GM19099 (cell line): ENCODE results near the gene SPECC1L.

Source experiments
- POLR2A ChIP-seq: IDR thresholded peaks from 3 replicates; pipeline ENCODE4 v1.6.1; 2011; ENCODE audit warnings: low read depth; ENCODE audit not compliant: insufficient read length; ENCODE audit errors: extremely low read depth

The SPECC1L gene

DNA sequence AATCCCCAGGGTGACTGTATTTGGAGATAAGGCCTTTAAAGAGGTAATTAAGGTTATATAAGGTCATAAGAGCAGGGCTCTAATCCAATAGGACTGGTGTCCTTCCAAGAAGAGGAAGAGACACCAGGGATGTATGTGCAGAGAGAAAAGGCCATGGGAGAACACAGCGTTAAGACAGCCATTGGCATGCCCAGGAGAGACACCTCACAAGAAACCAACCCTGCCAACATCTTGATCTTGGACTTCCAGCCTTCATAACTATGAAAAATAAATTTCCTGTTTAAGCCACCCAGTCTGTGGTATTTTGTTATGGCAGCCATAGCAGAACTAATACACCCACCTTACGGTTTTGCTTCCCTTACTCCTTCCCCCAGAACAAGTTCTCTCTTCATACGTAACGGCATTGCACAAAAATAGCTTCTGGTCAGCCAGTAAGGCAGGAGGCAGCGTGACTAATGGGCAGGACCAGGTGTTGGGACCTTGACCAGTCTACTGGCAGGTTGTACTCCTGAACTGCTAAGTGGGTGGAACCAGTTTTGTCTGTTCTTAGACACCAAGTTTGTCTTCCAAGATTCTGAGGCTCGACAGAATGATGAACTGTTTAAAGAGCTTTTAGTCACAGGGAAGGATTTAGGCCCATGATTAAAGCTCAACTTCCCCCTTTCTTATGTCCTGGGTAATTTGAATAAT, 192.6 kb downstream of the SPECC1L start:
- TF ChIP-seq POLR2A = no peak

DNA sequence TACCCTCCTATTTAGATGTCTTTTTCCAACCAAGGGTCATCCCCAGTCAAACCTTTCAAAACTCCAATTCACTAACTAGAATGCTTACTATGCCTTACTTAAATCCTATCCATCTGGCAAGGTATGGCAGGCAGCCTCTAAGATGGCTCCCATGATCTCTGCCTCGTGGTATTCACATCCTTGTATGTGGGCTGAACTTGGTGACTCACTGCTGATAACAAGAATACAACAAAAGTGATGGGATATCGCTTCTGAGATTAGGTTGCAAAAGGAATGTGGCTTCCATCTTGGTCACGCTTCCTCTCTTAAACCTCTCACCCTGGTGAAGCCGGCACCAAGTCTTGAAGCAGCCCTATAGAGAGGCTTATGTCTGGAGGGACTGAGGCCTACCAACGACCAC, 194.9 kb downstream of the SPECC1L start:
- no peak for TF ChIP-seq POLR2A

DNA sequence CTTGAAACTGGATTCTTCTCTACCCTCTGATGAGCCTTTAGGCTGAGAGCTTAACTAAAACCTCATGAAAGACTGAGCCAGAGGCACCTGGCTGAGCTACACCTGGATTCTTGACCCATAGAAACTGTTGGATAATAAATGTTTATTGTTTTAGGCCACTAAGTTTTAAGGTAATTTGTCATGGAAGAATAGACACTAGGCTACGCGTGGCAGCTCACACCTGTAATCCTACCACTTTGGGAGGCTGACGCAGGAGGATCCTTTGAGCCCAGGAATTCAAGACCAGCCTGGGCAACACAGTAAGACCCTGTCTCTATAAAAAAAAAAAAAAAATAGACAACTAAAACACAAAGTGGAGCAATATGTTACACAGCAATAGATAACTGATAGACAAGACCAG, 195.3 kb downstream of the SPECC1L start:
- no peak for TF ChIP-seq POLR2A

DNA sequence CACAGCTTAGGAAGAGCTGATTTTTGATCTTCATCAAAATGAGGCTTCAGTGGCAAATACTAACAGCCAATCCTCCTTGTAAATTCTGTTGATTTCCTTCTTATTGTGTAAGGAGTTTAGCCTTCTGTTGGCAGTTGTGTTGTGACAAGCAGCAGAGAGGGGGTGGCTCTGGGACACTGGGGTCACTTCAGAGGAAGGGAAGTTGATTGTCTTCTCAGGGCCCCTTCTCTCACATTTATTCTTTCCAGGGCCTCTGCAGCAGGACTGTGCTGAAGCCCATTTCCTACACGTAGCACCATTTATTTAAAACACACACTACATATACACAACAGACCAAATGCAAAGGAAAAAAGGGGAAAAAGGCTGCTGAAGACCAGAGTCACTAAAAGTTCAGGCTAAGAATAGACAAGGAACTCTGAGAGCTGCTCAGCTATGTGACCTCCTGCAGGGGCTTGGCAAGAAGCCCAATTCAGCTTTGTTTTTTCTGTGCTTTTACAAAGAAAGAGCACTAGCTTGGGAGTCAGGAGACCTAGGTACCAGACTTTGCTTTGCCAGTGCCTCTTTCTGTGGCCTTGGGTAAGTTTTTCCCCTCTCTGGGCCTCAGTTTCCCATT, 196.2 kb downstream of the SPECC1L start:
- no peak for TF ChIP-seq POLR2A

- no peak for TF ChIP-seq POLR2A
Measured at GRCh38 chr22:24467340-24467739, 196.7 kb downstream of the SPECC1L start.
